Coronary artery (tissue), 2 donors: ENCODE results near the gene FLRT2.

Experiments used
- DNase-seq: peaks from one replicate; pipeline ENCODE4 v3.0.0-alpha.2; 2017; ENCODE audit warnings: low spot score
- H3K27ac ChIP-seq, 2 donors: fragments of 200-600 bp; sonication (generic); one replicate each; pipeline ENCODE4 v1.5.1; 2016 to 2019
- H3K4me3 ChIP-seq: fragments of 200-600 bp; sonication (generic); 2 replicates; pipeline ENCODE4 v1.5.1; 2016; ENCODE audit warnings: mild to moderate bottlenecking, moderate library complexity
- CTCF ChIP-seq: fragments of 200-600 bp; sonication (generic); IDR thresholded peaks from one replicate; pipeline ENCODE4 v1.5.1; 2019; ENCODE audit warnings: antibody characterized with exemption

Gene FLRT2

GRCh38 chr14:85613496-85613895 lies 83.6 kb downstream of the FLRT2 start:
- H3K4me3 ChIP-seq: no peak overlapping the region
- no peak for TF ChIP-seq CTCF
- DNase-seq: no peak

DNA sequence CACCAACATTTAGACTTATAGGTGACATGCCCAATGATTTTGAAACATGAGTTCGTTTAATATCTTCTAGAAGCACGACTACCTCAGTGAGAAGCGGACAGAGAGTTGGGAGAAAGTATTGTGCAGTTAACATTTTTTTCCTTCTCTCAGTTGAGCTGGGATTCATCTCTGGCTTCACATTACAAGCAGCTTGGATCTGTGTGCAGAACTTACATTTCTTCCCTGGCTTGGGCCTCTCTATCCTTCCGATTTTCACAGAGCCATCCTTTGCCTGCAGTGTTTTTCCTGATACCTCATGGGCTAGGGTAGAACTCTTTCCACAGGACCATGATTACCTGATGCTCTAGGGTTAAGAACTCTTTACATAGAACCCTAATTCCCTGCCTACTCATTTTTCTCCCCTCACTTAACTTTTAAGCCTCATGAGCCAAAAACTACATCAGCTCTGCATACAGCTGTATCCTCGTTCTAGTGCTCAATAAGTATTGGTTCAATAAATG lies 86.5 kb downstream of the FLRT2 start:
- no peak overlapping the region for H3K4me3 ChIP-seq
- no peak for DNase-seq
- no peak for TF ChIP-seq CTCF
- no peak overlapping the region for H3K27ac ChIP-seq

More at GRCh38 chr14:85613496-85613895, 83.6 kb downstream of the FLRT2 start:
- H3K27ac ChIP-seq: no peak overlapping the region

GRCh38 chr14:85616886-85617285 lies 86.9 kb downstream of the FLRT2 start:
- H3K4me3 ChIP-seq: no peak overlapping the region
- TF ChIP-seq CTCF: no peak
- H3K27ac ChIP-seq: no peak overlapping the region
- DNase-seq: no peak

DNA sequence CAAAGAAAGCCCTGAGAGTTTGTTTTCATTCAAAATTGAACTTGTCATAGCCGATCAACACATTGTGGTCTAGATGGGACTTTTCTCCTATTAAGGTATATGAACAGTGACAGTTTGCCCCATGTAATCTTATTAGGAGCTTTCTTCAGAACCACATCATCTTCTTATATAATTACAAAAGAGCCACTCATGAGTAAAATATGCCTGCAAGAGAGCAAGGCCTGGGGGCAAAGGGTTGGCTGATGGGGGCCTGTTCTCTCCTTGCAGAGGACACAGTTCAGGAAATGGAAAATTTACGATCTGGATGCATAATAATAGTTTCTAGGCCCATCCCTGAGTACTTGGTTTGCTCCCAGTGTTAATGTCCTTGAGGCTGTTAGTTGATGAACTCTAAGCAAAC lies 87.8 kb downstream of the FLRT2 start:
- Histone ChIP-seq H3K27ac (no peak overlapping the region), H3K4me3 (no peak overlapping the region)
- no peak for TF ChIP-seq CTCF
- no peak for DNase-seq

DNA sequence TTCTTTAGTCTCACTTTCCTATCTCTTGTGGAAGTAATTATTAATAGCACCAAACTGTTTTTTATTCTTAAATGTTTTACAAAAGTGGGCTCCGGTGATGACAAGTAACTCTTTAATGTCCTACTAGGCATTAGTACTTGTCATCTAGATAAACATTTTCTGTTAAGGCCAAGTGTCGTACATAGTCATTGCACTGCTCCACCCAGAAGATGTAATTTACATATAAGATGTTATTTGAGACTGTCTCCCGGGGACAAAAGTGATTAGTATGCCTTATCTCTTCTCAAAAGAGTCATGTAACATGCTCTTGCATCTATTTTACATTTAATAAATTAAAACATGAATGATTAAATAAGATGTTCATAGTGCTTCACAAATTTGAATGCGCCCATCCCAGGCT lies 88.4 kb downstream of the FLRT2 start:
- DNase-seq: no peak
- H3K4me3 ChIP-seq: no peak overlapping the region
- H3K27ac ChIP-seq: no peak overlapping the region
- no peak for TF ChIP-seq CTCF

DNA sequence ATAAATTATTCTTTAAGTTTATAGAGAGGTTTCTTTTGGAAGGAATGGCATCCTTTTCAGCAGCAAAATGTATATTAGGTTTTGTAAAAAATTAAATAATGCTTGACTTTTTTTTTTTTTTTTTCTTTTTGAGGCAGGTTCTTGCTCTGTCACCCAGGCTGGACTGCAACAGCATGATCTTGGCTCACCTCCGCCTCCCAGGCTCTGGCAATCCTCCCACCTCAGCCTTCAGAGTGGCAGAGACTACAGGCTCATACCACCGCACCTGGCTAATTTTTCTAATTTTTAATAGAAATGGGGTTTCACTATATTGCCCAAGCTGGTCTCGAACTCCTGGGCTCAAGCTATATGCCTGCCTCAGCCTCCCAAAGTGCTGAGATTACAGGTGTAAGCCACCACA lies 89.0 kb downstream of the FLRT2 start:
- DNase-seq: no peak
- no peak overlapping the region for H3K27ac ChIP-seq
- H3K4me3 ChIP-seq: no peak overlapping the region
- TF ChIP-seq CTCF: no peak

- H3K4me3 ChIP-seq: no peak overlapping the region
- TF ChIP-seq CTCF: no peak
- H3K27ac ChIP-seq: no peak overlapping the region
- DNase-seq: no peak
Measured at GRCh38 chr14:85619851-85620250, 89.9 kb downstream of the FLRT2 start.
